Stimulated activated CD8-positive, alpha-beta memory T cell treated with anti-CD3 and anti-CD28 coated beads, Interleukin-4, amount 100 ng/mL, for 24 hours (primary cell): ENCODE data around the gene PRKD2.
A peak's percentile ranks its signal among the peaks of the same experiment; 100 is the strongest.

Experiments
- DNase-seq: peaks from one replicate; pipeline ENCODE4 v3.0.0-alpha.2; 2020; ENCODE audit warnings: low read depth

Gene PRKD2

DNA sequence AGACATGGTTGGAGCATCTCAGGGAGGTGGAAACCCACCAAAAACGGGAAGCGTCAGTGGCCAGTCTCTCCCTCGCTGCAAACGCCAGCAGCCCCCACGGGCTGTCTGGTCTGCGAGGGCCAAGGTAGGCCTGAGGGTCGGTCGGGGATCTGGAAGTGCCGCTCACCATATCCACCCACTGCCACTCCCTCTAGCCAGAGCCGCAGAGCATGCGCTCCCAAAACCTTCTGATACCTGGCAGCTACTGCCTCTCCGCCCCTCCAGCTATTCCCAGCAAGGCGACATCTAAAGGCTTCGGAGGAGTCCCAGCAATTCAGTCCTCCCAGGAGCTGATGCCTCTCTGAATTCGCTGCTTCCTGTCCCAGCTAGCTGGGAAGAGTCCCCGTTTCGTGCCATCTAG, 24.5 kb upstream of the PRKD2 start:
- DNase-seq, result no peak

DNA sequence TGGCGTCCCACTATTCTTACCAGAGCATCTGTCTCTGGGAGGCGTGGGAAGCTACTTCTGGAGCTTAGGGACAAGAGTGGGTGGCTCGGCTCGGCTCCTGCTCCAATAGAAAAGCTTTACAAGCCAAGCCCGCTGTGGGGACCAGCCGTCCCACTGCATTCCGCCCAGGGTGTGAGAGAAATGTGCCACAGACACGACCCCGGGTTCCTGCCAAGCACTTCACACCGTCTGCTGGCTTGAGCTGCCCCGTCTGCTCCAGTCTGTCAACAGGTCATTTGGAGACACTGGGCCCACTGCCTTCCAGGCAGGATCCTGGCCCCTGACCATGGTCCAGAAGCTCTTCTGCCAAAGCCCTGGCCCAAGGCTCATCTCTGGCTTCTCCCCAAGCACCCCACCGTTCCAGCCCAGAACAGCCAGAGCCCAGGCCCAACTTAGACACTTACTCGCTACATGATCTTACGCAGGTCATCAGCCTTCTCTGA, 22.4 kb upstream of the PRKD2 start:
- no peak for DNase-seq

DNA sequence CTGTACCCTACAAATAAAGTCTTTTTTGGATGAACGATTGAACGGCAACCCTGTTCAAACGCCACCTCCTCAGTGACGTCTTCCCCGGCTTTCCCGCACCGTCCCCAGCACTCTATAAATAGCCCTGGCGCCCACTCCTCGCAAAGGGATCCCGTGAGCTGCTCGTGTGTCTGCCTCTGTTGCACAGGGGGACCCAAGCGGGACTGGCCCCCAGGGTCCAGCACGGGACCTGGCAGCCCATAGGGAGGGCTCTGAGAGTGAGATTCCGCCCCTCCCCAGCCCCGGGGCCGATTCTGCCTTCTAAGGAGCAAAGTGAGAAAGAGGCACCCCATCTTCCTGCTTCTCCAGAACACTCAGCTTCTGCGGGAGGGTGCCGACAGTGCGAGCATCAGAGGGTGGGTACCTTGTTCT, 20.9 kb upstream of the PRKD2 start:
- no peak for DNase-seq

DNA sequence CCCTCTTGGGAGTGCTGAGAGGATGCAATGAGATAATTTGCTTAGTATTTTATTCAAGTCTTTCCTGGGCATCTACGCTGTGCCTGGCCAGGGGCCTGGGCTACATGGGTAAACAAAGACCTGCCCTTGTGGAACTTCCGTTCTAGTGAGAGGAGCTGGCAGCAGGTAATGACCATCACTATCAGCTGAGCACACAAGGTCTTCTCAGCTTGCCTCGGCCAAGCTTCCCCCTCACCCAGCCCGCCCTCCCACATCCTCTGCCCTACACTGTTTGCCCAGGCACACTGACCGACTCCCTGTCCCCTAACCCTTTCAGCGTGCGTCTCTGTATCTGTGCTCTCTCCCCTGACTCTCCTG, 20.4 kb upstream of the PRKD2 start:
- DNase-seq, result no peak

DNA sequence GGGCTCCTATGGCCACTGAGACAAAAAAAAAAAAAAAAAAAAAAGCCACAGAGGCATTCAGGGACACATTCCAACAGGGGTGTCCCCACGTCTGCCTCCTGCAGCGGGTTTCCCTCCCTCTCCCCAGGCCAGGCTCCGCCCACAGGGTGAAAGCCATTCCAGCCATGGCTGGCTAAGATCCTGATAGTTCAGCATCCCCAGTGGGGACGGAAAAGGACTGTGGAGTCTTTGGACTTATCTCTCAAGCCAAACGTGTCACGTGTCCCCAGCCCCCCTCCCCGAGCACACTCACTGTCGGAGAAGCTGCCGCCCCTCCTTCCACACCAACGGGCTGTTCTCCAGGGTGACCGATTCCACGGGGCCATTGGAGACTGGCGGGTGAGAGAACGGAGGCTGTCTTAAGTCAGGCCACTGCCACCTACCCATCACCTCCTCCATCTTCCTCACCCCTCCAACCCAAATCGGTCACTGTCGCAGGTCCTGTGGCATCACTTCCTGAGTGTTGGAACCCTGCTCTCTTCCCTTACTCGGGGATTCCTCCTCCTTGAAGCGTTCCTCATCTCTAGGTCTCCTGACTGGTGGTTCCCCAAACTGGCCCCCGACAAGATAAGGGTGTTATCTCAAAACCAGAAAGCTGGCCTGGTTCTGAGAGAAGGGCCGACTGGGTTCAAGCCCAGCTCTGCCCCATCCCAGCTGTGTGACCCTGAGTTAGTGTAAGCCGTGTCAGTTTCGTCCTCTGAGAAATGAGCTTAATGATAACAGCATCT, 19.8 kb upstream of the PRKD2 start:
- DNase-seq, result no peak

DNA sequence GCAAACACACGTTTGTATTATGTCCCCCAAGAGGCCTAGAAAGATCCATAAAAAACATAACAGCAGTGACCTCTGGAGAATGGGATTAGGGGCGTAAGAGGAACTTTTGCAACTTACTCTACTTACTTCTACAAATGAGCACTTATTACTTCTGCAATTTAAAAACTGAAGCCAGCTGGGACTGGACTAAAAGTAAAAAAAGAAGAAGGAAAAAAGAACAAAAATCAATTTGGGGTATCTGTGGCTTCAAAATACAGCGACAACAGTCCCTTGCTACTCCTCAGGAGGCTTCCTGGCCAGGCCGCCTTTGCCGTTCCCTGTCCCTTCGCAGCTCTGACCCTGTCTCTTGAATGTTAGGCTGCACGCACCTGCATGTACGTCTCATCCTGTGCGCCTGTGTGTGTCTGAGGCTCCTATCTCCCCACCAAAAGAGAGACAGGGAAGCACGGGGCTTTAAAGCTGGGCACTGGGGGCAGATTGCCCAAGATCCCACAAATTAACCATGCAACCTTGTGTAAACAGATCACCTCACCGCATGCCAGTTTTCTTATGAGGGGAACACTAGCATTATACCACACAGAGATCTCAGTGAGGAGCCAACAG, 16.9 kb upstream of the PRKD2 start:
- no peak for DNase-seq

DNA sequence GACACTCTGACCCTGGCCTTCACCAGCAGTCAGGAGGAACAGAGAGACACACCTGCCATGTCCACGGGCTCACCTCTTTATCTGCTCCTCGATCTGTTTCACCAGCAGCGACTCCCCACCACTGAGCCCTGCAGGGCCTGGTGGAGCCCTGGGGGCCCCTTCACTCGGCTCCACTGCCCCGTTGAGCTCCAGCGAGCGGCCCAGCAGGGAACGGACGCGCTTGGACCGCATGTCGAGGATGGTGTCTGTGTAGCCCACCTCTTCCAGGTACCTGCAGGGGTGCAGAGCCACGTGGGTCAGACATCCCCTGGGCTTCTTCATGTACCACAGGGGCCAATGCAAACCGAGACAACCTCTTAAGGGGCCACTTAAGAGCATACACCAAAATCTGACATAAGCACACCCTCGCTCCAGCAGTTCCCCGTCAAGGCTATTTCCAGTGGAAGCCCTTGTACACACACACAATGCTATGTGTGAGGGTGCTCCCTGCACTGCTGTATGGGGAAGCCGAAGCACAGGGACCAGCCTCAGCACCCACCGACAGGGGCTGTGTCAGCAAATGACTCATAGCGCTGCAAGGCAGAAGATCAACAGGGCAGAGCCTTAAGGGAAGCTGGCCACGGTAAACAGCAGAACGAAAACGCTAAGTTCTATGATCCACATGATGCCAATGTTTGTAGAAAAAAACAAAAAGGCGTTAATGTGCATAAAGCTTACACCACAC, 16.2 kb upstream of the PRKD2 start:
- no peak for DNase-seq

DNA sequence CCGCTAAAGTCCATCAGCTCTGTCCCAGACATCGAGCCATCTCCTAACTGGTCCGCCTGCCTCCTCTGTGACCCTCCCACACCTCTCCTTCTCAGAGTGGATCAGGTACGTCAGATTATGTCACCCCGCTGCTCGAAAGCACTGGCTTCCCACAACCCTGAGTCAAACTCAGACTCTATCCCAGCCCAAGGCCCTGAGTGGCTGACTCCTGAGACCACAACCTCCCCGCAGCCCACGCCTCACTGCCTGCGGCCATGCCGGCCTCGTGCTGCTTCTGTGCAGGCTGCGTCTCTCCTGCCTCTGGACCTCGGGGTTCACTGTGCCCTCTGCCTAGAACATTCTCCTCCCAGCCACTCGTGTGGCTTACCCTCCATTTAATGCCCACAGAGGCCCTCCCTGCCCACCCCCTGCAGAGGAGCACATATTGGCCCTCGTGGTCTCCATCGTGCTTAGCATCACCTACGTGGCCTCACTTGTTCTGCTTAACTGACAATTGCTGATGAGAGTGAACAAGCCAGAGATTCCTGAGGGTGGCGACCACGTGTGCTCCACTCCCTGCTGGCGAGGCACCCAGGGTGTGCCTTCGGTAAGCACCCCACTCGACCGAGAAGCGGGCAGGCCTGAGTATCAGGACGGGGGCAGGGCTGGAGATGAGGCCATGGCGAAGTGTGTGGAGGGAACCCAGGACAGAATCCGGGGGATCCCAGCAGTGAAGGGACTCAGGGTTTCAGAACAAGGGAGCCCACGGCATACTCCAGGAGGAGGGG, 15.4 kb upstream of the PRKD2 start:
- DNase-seq, result no peak

DNA sequence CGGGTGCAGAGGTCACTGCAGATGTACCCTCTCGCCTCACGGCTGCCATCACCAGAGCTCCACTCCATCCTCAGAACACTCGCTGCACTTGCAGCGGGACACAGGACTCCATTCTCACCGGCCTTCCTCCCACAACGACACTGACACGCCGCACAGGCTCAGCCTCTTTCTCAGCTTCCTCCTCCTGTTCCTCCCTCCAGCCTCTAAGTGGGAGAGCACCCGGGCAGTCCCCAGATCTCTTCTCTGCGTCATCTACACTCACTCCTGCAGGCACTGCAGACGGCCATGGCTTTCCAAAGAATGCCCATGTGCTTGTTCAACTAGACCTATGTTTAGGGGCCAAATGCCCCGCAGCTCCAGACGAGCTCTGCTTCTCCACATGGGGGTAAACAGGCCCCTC, 14.7 kb upstream of the PRKD2 start:
- DNase-seq, result no peak

DNA sequence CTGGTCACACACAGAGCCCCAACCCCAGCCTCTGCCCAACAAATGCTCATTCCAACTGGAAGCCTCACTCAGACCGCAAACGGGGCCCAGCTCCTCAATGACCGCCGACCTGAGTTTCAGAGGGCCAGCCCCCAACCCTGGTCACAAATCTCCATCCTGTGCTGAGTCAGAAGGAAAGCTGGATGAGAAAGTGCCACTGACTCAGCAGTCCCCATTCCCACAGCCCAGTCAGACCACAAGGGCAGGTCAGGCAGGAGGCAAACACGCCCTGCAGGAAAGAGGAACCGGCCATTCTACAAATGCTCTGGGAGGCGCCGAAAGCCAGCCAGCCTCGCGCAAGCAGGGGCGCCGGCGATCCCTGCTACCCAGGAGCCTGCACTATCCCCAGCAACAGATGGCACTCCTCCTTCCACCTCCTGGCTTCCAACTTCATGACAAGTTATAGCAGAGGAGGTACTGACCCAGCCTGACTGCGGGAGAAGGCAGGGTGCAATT, 14.1 kb upstream of the PRKD2 start:
- DNase-seq, result no peak

DNA sequence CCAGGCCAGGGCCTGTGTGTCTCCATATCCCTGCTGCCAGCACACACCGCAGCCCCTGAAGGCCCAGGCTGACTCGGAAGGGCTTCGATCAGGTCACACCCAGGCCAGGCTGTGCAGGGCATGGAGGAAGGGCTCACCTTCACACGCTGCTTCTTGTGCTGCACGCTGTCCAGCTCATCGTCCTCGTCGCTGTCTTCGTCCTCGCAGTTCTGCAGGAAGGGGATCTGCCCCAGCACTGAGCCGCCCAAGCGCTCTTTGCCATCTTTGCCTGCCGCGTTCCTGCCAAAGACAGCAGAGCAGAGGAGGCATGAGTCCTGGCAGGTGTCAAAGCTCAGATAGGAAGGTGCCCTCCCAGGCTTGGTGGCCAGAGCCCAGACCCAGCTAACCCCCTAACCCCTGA, 13.7 kb upstream of the PRKD2 start:
- no peak for DNase-seq

DNA sequence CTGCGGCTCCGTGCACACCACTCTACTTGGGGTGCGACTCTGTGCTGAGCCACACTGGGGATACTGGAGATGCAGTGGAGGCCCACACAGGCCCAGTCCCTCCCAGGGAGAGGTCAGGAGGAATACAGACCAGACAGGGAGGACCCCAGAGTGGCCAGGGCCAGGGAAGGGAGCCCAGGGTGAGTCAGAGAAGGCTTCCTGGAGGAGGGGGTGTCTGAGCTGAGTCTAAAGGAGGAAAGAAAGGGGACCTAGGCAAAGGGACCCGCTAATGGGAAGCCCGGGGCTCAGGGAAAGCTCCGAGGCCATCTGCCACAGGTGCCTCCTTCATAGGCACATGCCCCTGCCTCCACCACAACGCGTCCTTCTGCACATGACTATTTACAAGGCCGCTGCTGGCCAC, 13.3 kb upstream of the PRKD2 start:
- no peak for DNase-seq

DNA sequence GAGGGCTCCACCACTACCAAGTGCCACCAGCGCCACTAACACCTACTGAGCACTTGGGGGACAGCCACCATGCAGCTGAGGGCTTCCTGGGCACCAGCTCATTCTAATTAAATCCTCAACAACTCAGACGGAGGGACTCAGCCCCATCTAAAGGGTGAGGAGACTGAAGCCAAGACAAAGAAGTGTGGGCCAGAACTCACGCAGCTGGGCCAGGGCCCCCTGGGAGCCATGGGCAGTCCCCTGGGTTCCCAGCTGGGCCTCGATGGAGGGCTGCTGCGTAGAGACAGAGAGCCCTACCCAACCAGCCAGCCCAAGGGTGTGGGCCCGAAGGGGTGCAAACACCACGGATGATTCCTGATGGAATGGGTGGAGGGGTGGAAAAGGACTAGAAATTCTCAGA, 12.8 kb upstream of the PRKD2 start:
- DNase-seq, result no peak

DNA sequence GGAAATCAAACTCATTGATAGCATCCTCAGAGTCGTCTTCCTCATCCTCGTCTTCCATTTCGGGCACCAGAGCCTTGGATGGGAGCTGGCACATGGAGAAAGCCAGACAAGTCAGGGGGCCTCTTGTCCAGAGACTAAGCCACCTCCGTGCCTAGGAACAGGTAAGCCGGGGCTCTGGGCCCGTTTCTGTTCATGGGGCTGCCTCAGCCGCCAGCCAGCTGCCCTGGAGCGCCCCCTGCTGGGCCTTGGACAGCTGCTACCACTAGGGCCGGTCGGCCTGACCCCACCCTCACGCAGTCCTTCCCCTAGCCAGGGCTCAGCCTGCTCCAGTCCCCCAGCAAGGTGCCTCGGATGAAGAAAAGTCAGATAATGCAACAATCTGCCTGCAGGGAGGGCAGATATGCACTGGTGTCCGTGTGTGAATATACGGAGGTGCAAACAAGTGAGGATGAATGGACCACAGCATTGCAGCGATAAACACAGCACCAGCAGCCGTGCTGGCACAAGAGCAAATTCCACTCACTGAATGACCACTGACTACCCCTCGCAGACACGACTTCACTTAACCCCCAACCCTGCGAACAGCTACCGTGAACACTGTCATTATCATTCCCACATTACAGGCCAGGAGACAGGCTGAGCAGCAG, 11.9 kb upstream of the PRKD2 start:
- peak; percentile 68 for DNase-seq

DNA sequence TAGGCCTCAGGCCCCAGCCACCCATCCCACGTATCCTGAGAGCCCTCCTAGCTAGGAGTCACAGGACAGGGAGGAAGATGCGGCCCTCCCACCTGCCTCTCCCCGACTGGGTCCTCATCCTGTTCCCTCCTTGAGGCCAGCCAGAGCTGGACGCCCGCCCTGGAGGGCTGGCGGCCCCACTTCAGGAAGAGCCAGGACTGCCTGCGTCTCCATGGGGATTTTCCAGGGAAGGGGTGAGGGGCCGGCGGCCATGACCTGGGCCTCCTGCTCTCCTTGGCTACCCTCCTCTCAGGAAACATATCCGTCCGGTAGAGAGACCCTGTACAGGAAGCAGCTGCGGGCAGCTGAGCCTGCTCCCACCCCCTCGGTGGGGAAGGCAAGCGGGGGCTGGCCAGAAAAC, 11.3 kb upstream of the PRKD2 start:
- DNase-seq, result no peak

DNA sequence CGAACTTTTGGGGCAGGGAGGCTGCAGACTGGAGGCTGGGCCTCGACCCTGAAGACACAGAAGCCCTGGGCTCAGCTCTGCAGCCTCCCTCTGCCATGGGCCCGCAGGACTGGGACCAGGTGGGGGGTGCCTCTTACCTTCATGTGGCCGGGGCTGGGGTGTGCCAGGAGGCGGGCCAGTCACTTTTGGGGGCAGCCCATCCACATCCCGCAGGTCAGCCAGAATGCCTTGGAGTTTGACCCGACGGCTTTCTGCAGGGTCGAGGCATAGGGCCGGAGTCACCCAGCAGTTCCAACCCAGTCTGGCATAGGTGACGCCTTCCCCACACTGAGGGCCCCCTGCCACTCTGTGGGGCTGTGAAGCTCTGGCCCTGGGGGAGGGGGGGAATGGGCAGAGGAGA, 10.8 kb upstream of the PRKD2 start:
- no peak for DNase-seq

DNA sequence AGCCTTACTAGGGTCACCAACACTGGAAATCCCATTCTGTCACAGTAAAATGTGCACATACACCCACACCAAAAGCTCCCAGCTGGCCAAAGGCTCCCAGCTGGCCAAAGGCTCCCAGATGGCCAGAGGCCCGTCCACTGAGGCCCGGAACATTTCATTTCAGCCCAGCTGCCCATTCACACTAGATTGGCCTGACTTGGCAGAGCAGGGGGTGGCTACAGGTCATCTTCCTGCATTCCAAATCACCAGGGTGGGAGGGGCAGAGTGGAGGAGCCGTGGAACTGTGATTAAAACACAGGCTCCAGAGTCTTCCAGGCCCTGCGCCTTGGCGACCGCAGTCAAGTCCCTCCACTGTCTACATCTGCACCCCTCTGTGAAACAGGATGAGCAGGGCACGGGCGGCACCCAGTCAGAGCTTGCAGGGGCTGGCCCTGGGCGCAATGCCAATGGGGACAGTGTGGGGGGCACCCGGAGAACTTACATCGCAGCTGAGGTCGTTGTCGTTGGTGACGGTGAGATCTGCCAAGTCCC, 10.1 kb upstream of the PRKD2 start:
- DNase-seq, result no peak

DNA sequence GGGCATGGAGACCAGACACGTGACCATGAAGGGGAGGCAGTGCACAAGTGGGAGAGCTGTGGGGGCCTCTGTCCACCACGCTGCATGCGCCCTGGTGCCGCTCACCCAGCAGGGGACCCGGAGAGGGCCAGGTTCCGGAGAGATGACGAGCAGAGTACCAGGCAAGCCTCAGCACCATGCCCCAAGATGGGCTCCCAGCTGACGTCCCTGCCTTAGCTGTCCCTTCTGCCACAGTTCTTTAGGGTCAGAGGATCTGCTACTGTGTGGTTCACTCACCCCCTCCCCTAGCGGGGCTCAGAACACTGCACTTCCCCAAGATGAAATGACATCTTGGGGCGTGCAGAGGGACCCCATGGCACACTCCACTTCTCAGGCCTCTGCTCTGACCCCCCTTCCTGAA, 9.6 kb upstream of the PRKD2 start:
- DNase-seq, result no peak

DNA sequence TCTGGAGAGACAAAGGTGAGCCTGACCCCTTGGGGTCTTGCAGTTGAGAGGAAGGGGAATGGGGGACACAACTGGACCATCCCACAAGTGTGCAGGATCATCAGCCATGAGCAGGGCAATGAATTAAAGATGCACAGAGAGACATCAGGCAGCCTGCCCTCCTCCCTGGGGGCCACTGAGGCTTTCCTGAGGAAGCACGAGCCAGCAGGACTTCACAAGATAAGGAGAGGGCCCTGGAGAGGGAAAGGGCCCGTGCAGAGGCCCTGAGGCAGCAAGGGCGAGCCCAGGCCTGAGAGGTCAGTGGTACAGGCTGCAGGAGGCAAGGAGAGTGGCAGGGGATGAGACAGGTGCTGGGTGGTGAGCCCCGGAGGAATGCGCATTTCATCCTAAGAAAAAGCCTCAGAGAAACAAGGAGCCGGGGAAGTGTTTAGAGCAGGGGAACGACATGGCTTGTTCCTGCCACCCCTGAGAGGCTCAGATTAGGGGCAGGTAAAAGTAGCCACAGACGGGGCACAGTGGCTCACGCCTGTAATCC, 9.0 kb upstream of the PRKD2 start:
- no peak for DNase-seq

DNA sequence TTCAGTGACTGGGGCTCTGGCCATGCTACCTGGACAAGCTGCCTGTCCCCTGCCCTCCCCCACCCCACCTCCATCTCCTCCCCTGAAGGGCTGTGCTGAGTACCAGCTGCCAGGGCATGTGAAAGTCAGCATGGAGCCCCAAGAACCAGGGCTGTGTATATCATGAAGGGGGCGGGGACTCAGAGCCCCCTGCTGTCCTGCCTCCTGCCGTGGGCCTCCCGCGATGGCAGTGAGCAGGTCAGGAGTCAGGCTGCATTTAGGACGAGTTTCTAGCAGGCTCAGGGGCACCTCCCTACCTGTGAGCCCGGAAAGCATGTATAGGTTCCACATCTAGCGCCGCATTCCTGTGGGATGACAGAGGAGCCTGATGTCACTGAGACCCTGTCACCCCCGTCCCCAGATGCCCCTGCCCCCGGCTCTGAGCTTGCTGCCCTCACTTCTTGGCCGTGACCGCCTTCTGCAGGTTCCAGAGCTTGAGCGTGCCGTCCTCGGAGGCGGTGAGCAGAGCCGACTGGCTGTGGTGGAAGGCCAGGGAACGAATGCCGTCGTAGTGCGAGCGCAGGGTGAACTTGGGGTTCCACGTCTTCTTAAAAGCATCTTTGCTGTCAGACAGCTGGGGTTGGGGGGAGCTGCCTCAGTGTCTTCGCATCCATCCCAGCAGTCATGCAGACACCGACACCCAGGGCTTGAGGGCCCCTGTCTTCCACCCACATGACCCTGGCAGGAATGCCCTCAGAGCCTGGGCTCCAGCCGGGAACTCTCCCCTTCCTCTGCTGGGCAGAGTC, 8.3 kb upstream of the PRKD2 start:
- no peak for DNase-seq

DNA sequence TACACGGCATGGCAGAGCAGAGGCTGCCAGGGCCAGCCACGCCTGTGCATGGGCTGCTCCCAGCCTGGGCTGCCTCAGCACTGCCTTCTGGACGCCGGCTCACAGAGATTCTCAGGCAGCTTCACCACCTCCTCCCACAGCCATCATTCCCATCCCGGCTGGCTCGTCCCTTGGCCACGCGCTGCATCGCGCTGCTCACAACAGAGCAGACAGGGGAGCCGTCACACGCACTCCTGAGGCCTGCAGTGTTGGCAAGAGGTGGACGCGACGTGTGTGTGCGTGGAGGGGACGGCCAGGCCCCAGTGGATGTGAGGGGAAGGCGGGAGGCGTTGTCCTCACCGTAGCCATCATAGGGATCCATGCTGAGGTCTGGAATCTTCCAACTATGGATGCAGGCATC, 7.6 kb upstream of the PRKD2 start:
- DNase-seq, result no peak
